ENCODE measurements around the gene CSNK1G3.
A peak's percentile ranks its signal among the peaks of the same experiment; 100 is the strongest.
"Not testable (repeated sequence)": the region's sequence is repeated elsewhere in the genome, so short reads cannot be mapped to it uniquely, and the experiment has no call there.

Gene CSNK1G3

GRCh38 chr5:123511648-123512605 is at the start of gene CSNK1G3:
Gene CSNK1G3, plus strand, starts transcription at chr5:123512177. Its CDS starts 33,487 bp downstream, at chr5:123545664.
- TF ChIP-seq MYC (IDR thresholded peaks at IDR 0.05; ENCODE audit: low read depth, low read length) (peak; percentile 80), MAX (IDR thresholded peaks at IDR 0.05; ENCODE audit: low read depth, low read length) (peak; percentile 57), POLR2A (IDR thresholded peaks at IDR 0.05; ENCODE audit: extremely low read depth, insufficient read length) (peak; percentile 92), CTCF (IDR thresholded peaks at IDR 0.05; ENCODE audit: low read depth, low read length) (no peak)
- H3K4me3 ChIP-seq (ENCODE audit: low read depth, low read length), result peak within 1 kb of the TSS; percentile 89

DNA sequence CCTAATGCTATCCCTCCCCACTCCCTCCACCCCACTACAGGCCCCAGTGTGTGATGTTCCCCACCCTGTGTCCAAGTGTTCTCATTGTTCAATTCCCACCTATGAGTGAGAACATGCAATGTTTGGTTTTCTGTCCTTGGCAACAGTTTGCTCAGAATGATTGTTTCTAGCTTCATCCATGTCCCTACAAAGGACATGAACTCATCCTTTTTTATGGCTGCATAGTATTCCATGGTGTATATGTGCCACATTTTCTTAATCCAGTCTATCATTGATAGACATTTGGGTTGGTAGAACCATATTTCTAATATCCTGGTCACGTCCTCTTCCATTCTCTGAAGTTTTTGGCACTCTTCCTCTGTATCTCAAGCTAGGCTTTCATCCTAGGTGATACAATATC is 45.1 kb upstream of the CSNK1G3 start:
- H3K4me3 ChIP-seq (ENCODE audit: low read depth, low read length); DNase-seq (ENCODE audit: low read depth): not testable (repeated sequence)

More at GRCh38 chr5:123511648-123512605, at the start of gene CSNK1G3:
- DNase-seq (ENCODE audit: low read depth), result peak; percentile 95

- no peak for DNase-seq (ENCODE audit: low read depth)
- H3K4me3 ChIP-seq (ENCODE audit: low read depth, low read length), result no peak overlapping the region
Observed at GRCh38 chr5:123471385-123471784, 40.6 kb upstream of the CSNK1G3 start.

GRCh38 chr5:123472150-123472924 is 39.6 kb upstream of the CSNK1G3 start:
- no peak for DNase-seq (ENCODE audit: low read depth)
- H3K4me3 ChIP-seq (ENCODE audit: low read depth, low read length), result no peak overlapping the region
- TF ChIP-seq MYC (IDR thresholded peaks at IDR 0.05; ENCODE audit: low read depth, low read length) (no peak), POLR2A (IDR thresholded peaks at IDR 0.05; ENCODE audit: extremely low read depth, insufficient read length) (no peak), MAX (IDR thresholded peaks at IDR 0.05; ENCODE audit: low read depth, low read length) (no peak), CTCF (IDR thresholded peaks at IDR 0.05; ENCODE audit: low read depth, low read length) (no peak)

More at GRCh38 chr5:123471385-123471784, 40.6 kb upstream of the CSNK1G3 start:
- no peak for TF ChIP-seq MAX (IDR thresholded peaks at IDR 0.05; ENCODE audit: low read depth, low read length)

- no peak overlapping the region for H3K4me3 ChIP-seq (ENCODE audit: low read depth, low read length)
- TF ChIP-seq MYC (IDR thresholded peaks at IDR 0.05; ENCODE audit: low read depth, low read length), result no peak
- TF ChIP-seq MAX (IDR thresholded peaks at IDR 0.05; ENCODE audit: low read depth, low read length), result no peak
- no peak for TF ChIP-seq CTCF (IDR thresholded peaks at IDR 0.05; ENCODE audit: low read depth, low read length)
- DNase-seq (ENCODE audit: low read depth), result no peak
Observed at GRCh38 chr5:123474228-123474627, 37.7 kb upstream of the CSNK1G3 start.

GRCh38 chr5:123476731-123477130 is 35.2 kb upstream of the CSNK1G3 start:
- TF ChIP-seq CTCF (IDR thresholded peaks at IDR 0.05; ENCODE audit: low read depth, low read length) (no peak), MAX (IDR thresholded peaks at IDR 0.05; ENCODE audit: low read depth, low read length) (no peak), POLR2A (IDR thresholded peaks at IDR 0.05; ENCODE audit: extremely low read depth, insufficient read length) (no peak), MYC (IDR thresholded peaks at IDR 0.05; ENCODE audit: low read depth, low read length) (no peak)

More at GRCh38 chr5:123476731-123477130, 35.2 kb upstream of the CSNK1G3 start:
- no peak for DNase-seq (ENCODE audit: low read depth)
- no peak overlapping the region for H3K4me3 ChIP-seq (ENCODE audit: low read depth, low read length)

All from NB4 (cell line).